Neural progenitor cell (in vitro differentiated cells): ENCODE measurements around the gene CGN. TPM values are rescaled to one million over a fixed set of nuclear protein-coding genes. Genes with fewer than 3 reads are reported as not detected.

Experiments used
- DNase-seq: peaks from one replicate; pipeline ENCODE4 v3.0.0-alpha.2; 2016; ENCODE audit warnings: low spot score
- H2AFZ ChIP-seq: fragments of 200-600 bp; sonication (generic); replicated peaks from 2 replicates; pipeline ENCODE4 v1.6.1; 2016; ENCODE audit warnings: antibody characterized with exemption
- H3F3A ChIP-seq: fragments of 200-600 bp; sonication (generic); 2 replicates; pipeline ENCODE4 v1.6.1; 2016; ENCODE audit warnings: antibody characterized with exemption, low read depth
- H3K27ac ChIP-seq: fragments of 200-600 bp; sonication (generic); 2 replicates; pipeline ENCODE4 v1.5.1; 2016; ENCODE audit warnings: mild to moderate bottlenecking
- H3K27me3 ChIP-seq: fragments of 200-600 bp; sonication (generic); 2 replicates; pipeline ENCODE4 v1.6.1; 2016; ENCODE audit warnings: mild to moderate bottlenecking, moderate library complexity
- H3K36me3 ChIP-seq: fragments of 200-600 bp; sonication (generic); 2 replicates; pipeline ENCODE4 v1.5.1; 2016
- H3K4me1 ChIP-seq: fragments of 200-600 bp; sonication (generic); 2 replicates; pipeline ENCODE4 v1.6.1; 2016; ENCODE audit warnings: mixed run types
- H3K4me2 ChIP-seq: fragments of 200-600 bp; sonication (generic); 2 replicates; pipeline ENCODE4 v1.6.1; 2016
- H3K4me3 ChIP-seq: fragments of 200-600 bp; sonication (generic); 2 replicates; pipeline ENCODE4 v1.5.1; 2016
- H3K79me2 ChIP-seq: fragments of 200-600 bp; sonication (generic); 2 replicates; pipeline ENCODE4 v1.6.1; 2016; ENCODE audit warnings: low read depth
- H3K9ac ChIP-seq: fragments of 200-600 bp; sonication (generic); 2 replicates; pipeline ENCODE4 v1.6.1; 2016
- H3K9me3 ChIP-seq: fragments of 200-600 bp; sonication (generic); 2 replicates; pipeline ENCODE4 v1.5.1; 2016; ENCODE audit warnings: low read depth
- H4K20me1 ChIP-seq: fragments of 200-600 bp; sonication (generic); 2 replicates; pipeline ENCODE4 v1.6.1; 2016; ENCODE audit warnings: low read depth
- H3K27ac Mint-ChIP-seq: 3 replicates; pipeline ENCODE4 v1.8.0; 2021; ENCODE audit warnings: mixed read lengths
- H3K27me3 Mint-ChIP-seq: 2 replicates; pipeline ENCODE4 v1.8.0; 2022; ENCODE audit warnings: low read depth, mild to moderate bottlenecking, inconsistent platforms, moderate library complexity, mixed read lengths; ENCODE audit not compliant: insufficient read depth
- H3K36me3 Mint-ChIP-seq: 3 replicates; pipeline ENCODE4 v1.8.0; 2021; ENCODE audit warnings: mixed read lengths
- H3K4me1 Mint-ChIP-seq: 3 replicates; pipeline ENCODE4 v1.8.0; 2021; ENCODE audit warnings: mixed read lengths
- H3K4me3 Mint-ChIP-seq: 3 replicates; pipeline ENCODE4 v1.8.0; 2021; ENCODE audit warnings: mild to moderate bottlenecking, moderate library complexity, mixed read lengths
- H3K9me3 Mint-ChIP-seq: 3 replicates; pipeline ENCODE4 v1.8.0; 2020; ENCODE audit warnings: mixed read lengths
- CTCF ChIP-seq: fragments of 200-600 bp; sonication (generic); IDR thresholded peaks from 2 replicates; pipeline ENCODE4 v1.5.1; 2017; ENCODE audit warnings: antibody characterized with exemption, mild to moderate bottlenecking
- EZH2 ChIP-seq: fragments of 200-600 bp; sonication (generic); IDR thresholded peaks from 2 replicates; pipeline ENCODE4 v1.6.1; 2017; ENCODE audit warnings: antibody characterized with exemption, mild to moderate bottlenecking, moderate library complexity
- EZH2phosphoT487 ChIP-seq: fragments of 200-600 bp; sonication (generic); IDR thresholded peaks from 2 replicates; pipeline ENCODE4 v1.6.1; 2017; ENCODE audit warnings: antibody characterized with exemption
- total RNA-seq: library from RNA; depleted of rRNA; stranded (reverse); fragments of >200 nt; gene quantifications from 2 replicates; pipeline ENCODE4 v1.2.3, GENCODE V29; 2015; ENCODE audit warnings: low replicate concordance

Gene CGN
- total RNA-seq, 1 donor from 2014 or later: 5.4 TPM

- H3K27ac Mint-ChIP-seq: no peak overlapping the region
- no peak overlapping the region for H3K4me2 ChIP-seq
Observed at GRCh38 chr1:151577173-151577572, 66.0 kb downstream of the CGN start.

GRCh38 chr1:151578941-151579340 lies 67.8 kb downstream of the CGN start:
- H2AFZ ChIP-seq: no peak overlapping the region
- H3K79me2 ChIP-seq: no peaks in the 10 kb centered on the region
- H3K4me3 Mint-ChIP-seq: no peak overlapping the region
- TF ChIP-seq CTCF (no peak), EZH2phosphoT487 (no peak), EZH2 (no peak)
- no peaks in the 10 kb centered on the region for H4K20me1 ChIP-seq
- no peak overlapping the region for H3K4me3 ChIP-seq
- H3K9me3 ChIP-seq: no peaks in the 10 kb centered on the region
- H3F3A ChIP-seq: no peaks in the 10 kb centered on the region
- no peaks in the 10 kb centered on the region for H3K4me1 Mint-ChIP-seq
- no peak overlapping the region for H3K4me2 ChIP-seq
- no peak overlapping the region for H3K9ac ChIP-seq
- DNase-seq: no peak
- H3K27me3 Mint-ChIP-seq: peaks cover 2% of the 10 kb centered on the region
- no peaks in the 10 kb centered on the region for H3K27me3 ChIP-seq
- no peak overlapping the region for H3K27ac ChIP-seq
- H3K36me3 ChIP-seq: no peaks in the 10 kb centered on the region
- H3K27ac Mint-ChIP-seq: no peak overlapping the region
- H3K9me3 Mint-ChIP-seq: no peaks in the 10 kb centered on the region
- no peaks in the 10 kb centered on the region for H3K4me1 ChIP-seq
- H3K36me3 Mint-ChIP-seq: peaks cover 11% of the 10 kb centered on the region

More at GRCh38 chr1:151577173-151577572, 66.0 kb downstream of the CGN start:
- Mint-ChIP-seq H3K36me3 (peaks cover 8% of the 10 kb centered on the region), H3K4me3 (no peak overlapping the region), H3K27me3 (peaks cover 2% of the 10 kb centered on the region), H3K4me1 (no peaks in the 10 kb centered on the region), H3K9me3 (no peaks in the 10 kb centered on the region)
- no peak for DNase-seq
- Histone ChIP-seq H2AFZ (no peak overlapping the region), H3K4me3 (no peak overlapping the region), H3K9ac (no peak overlapping the region), H3K9me3 (no peaks in the 10 kb centered on the region), H3K36me3 (no peaks in the 10 kb centered on the region), H3K27me3 (no peaks in the 10 kb centered on the region), H3F3A (no peaks in the 10 kb centered on the region), H3K79me2 (no peaks in the 10 kb centered on the region), H3K27ac (no peak overlapping the region), H4K20me1 (no peaks in the 10 kb centered on the region), H3K4me1 (no peaks in the 10 kb centered on the region)
- TF ChIP-seq CTCF (no peak), EZH2 (no peak)

GRCh38 chr1:151579436-151580225 lies 68.4 kb downstream of the CGN start:
- no peak overlapping the region for H3K4me2 ChIP-seq
- H3K9me3 Mint-ChIP-seq: no peaks in the 10 kb centered on the region
- no peak overlapping the region for H3K9ac ChIP-seq
- H3F3A ChIP-seq: no peaks in the 10 kb centered on the region
- H3K27ac ChIP-seq: no peak overlapping the region
- H3K4me3 ChIP-seq: no peak overlapping the region
- no peaks in the 10 kb centered on the region for H3K4me1 Mint-ChIP-seq
- no peaks in the 10 kb centered on the region for H3K79me2 ChIP-seq
- H3K27me3 Mint-ChIP-seq: peaks cover 2% of the 10 kb centered on the region
- H3K36me3 Mint-ChIP-seq: peaks cover 8% of the 10 kb centered on the region
- no peak for DNase-seq
- no peaks in the 10 kb centered on the region for H3K27me3 ChIP-seq
- TF ChIP-seq EZH2: no peak
- H3K4me1 ChIP-seq: no peaks in the 10 kb centered on the region
- no peaks in the 10 kb centered on the region for H4K20me1 ChIP-seq
- H3K9me3 ChIP-seq: no peaks in the 10 kb centered on the region
- no peak overlapping the region for H2AFZ ChIP-seq
- H3K27ac Mint-ChIP-seq: no peak overlapping the region
- no peak overlapping the region for H3K4me3 Mint-ChIP-seq
- H3K36me3 ChIP-seq: no peaks in the 10 kb centered on the region

GRCh38 chr1:151581451-151581850 lies 70.3 kb downstream of the CGN start:
- H3K9me3 ChIP-seq: no peaks in the 10 kb centered on the region
- peaks cover 2% of the 10 kb centered on the region for H3K27me3 Mint-ChIP-seq

More at GRCh38 chr1:151581451-151581850, 70.3 kb downstream of the CGN start:
- H3K4me3 ChIP-seq: no peak overlapping the region
- DNase-seq: no peak
- no peaks in the 10 kb centered on the region for H3F3A ChIP-seq
- no peaks in the 10 kb centered on the region for H3K79me2 ChIP-seq
- H3K4me2 ChIP-seq: no peak overlapping the region
- H2AFZ ChIP-seq: no peak overlapping the region
- no peaks in the 10 kb centered on the region for H3K36me3 ChIP-seq
- Mint-ChIP-seq H3K9me3 (no peaks in the 10 kb centered on the region), H3K4me1 (peaks cover 5% of the 10 kb centered on the region), H3K4me3 (no peak overlapping the region), H3K36me3 (peaks cover 5% of the 10 kb centered on the region), H3K27ac (no peak overlapping the region)
- H3K27me3 ChIP-seq: no peaks in the 10 kb centered on the region
- peaks cover 4% of the 10 kb centered on the region for H3K4me1 ChIP-seq
- TF ChIP-seq EZH2: no peak
- no peaks in the 10 kb centered on the region for H4K20me1 ChIP-seq
- no peak overlapping the region for H3K27ac ChIP-seq
- H3K9ac ChIP-seq: no peak overlapping the region
